ENCODE measurements around the gene TLCD3B. TPM values are rescaled to one million over a fixed set of nuclear protein-coding genes. Genes with fewer than 3 reads are reported as not detected.
A peak's percentile ranks its signal among the peaks of the same experiment; 100 is the strongest.

TLCD3B gene
- total and polyA plus RNA-seq, 2 experiments from 2014 or later, result 0.13 TPM; not detected in 1

DNA sequence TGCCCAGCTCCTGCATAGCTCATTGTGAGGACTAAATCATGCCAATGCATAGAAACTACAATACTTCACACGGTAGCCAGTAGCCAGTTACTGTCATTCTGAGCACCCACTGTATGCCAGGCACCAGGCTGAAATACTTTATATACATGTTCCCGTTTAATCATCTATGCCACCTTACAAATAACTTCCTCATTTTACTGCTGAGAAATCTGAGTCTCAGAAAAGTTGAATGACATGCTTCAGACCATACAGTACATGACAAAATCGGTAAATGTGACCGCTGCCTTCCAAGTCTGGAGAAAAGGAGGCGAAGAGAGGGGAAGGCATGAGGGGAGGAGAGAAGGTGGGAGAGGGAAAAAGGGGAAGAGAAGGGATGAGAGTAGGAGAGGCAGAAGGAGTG, 9.2 kb upstream of the TLCD3B start:
- H3K4me2 ChIP-seq (ENCODE audit: unreplicated experiment), result no peak overlapping the region
- H3K9ac ChIP-seq, result no peak overlapping the region
- H3K79me2 ChIP-seq (ENCODE audit: insufficient read depth), result no peaks in the 10 kb centered on the region
- H2AFZ ChIP-seq, result no peak overlapping the region
- no peaks in the 10 kb centered on the region for H3K36me3 ChIP-seq (ENCODE audit: low read depth)
- no peak for TF ChIP-seq EZH2phosphoT487 (IDR thresholded peaks at IDR 0.05; ENCODE audit: insufficient read depth, low read depth)
- no peak for TF ChIP-seq EZH2 (IDR thresholded peaks at IDR 0.05; ENCODE audit: insufficient read depth, poor library complexity, severe bottlenecking)
- no peaks in the 10 kb centered on the region for H3K9me3 ChIP-seq (ENCODE audit: low read depth)
- no peak overlapping the region for H3K4me3 ChIP-seq
- 58 to 59% methylated on average over 5 of the region's 5 CpGs for WGBS, 2 experiments (ENCODE audit: low coverage in 1 of 2, low lambda C conversion rate in 2 of 2, missing lambda C conversion rate in 2 of 2)
- H3K9me2 ChIP-seq (ENCODE audit: insufficient read depth), result no peaks in the 10 kb centered on the region
- H3K27me3 ChIP-seq (replicated peaks; ENCODE audit: insufficient read depth), result no peaks in the 10 kb centered on the region; the same call in 1 of the 2 replicates
- H3F3A ChIP-seq (ENCODE audit: insufficient read depth), result no peaks in the 10 kb centered on the region
- in situ Hi-C loops (cut with MboI), result no loop called here
- no peaks in the 10 kb centered on the region for H4K20me1 ChIP-seq (ENCODE audit: insufficient read depth)
- DNase-seq, result no peak
- H3K4me1 ChIP-seq (ENCODE audit: insufficient read depth), result no peaks in the 10 kb centered on the region
- H3K27ac ChIP-seq, result no peak overlapping the region

DNA sequence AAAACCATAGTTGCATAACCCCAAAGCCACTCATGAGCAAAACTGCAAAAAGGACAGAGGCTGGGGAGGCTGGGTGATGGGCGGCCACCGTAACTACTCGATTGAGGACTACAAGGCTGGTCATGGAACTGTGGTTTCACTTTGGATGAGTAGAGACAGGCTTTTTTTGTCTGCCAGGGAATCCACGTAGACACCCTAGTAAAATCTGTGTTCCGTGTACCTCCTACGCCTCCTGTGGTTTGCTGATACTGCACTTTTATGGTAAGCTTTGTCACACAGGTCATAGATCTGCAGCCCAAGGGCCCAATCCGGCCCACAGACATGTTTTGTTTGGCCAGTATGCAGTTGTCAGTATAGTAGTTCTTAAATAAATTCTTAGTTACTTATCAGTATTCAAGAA, 2.2 kb upstream of the TLCD3B start:
- Histone ChIP-seq H4K20me1 (ENCODE audit: insufficient read depth) (no peaks in the 10 kb centered on the region), H2AFZ (no peak overlapping the region), H3K9ac (no peak overlapping the region), H3K79me2 (ENCODE audit: insufficient read depth) (no peaks in the 10 kb centered on the region), H3K36me3 (ENCODE audit: low read depth) (no peaks in the 10 kb centered on the region), H3K4me3 (no peak overlapping the region), H3K4me1 (ENCODE audit: insufficient read depth) (no peaks in the 10 kb centered on the region), H3F3A (ENCODE audit: insufficient read depth) (no peaks in the 10 kb centered on the region), H3K27me3 (replicated peaks; ENCODE audit: insufficient read depth) (peaks cover 32% of the 10 kb centered on the region), H3K9me3 (ENCODE audit: low read depth) (no peaks in the 10 kb centered on the region), H3K4me2 (ENCODE audit: unreplicated experiment) (no peak overlapping the region), H3K9me2 (ENCODE audit: insufficient read depth) (no peaks in the 10 kb centered on the region), H3K27ac (no peak overlapping the region)
- no peak for DNase-seq
- in situ Hi-C loops (cut with MboI), result no loop called here
- TF ChIP-seq EZH2 (IDR thresholded peaks at IDR 0.05; ENCODE audit: insufficient read depth, poor library complexity, severe bottlenecking) (no peak), EZH2phosphoT487 (IDR thresholded peaks at IDR 0.05; ENCODE audit: insufficient read depth, low read depth) (no peak)
- 75 to 81% methylated on average over 7 of the region's 7 CpGs for WGBS, 2 experiments (ENCODE audit: low coverage in 1 of 2, low lambda C conversion rate in 2 of 2, missing lambda C conversion rate in 2 of 2)

DNA sequence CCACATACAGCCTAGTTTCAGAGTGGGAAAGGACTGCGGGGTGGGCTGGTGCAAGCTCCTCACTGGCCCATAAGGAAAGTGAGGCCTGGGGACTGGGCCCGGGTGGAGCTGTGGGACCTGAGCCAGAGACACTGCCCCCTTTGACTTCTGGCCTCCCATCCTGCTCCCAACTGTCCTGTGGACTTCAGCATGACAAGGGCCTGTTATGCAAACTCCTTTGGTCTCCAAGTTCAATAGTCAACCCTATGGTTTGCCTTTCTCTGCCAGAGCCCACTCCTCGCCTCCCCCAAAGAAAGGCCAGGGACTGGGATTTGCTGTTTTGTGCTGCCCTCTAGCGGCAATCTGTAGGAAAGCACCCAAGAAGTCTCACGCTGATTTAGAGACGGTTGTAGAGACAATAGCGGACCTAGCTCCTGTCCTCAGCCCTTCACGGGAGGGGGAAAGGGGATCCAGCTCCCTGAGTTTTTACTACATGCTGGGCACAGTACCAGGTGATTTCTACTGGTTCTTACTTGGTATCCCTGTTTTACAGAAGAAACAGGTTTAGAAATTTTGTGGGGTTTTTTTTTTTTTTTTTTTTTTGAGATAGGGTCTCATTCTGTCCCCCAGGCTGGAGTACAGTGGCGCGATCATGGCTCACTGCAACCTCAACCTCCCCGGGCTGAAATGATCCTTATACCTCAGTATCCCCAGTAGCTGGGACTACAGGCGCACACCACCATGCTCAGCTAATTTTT, 1.2 kb upstream of the TLCD3B start:
- H3K9ac ChIP-seq, result no peak overlapping the region
- H3K9me2 ChIP-seq (ENCODE audit: insufficient read depth), result no peaks in the 10 kb centered on the region
- no peaks in the 10 kb centered on the region for H3F3A ChIP-seq (ENCODE audit: insufficient read depth)
- H3K36me3 ChIP-seq (ENCODE audit: low read depth), result no peaks in the 10 kb centered on the region
- TF ChIP-seq EZH2 (IDR thresholded peaks at IDR 0.05; ENCODE audit: insufficient read depth, poor library complexity, severe bottlenecking) (no peak), EZH2phosphoT487 (IDR thresholded peaks at IDR 0.05; ENCODE audit: insufficient read depth, low read depth) (no peak)
- no peak overlapping the region for H3K4me2 ChIP-seq (ENCODE audit: unreplicated experiment)
- no peak overlapping the region for H2AFZ ChIP-seq
- no peak overlapping the region for H3K27ac ChIP-seq
- peaks cover 36% of the 10 kb centered on the region for H3K27me3 ChIP-seq (replicated peaks; ENCODE audit: insufficient read depth)
- 16 to 17% methylated on average over 12 of the region's 12 CpGs for WGBS, 2 experiments (ENCODE audit: low coverage in 1 of 2, low lambda C conversion rate in 2 of 2, missing lambda C conversion rate in 2 of 2)
- peak; percentile 65 for DNase-seq
- H3K4me3 ChIP-seq, result no peak overlapping the region
- no peaks in the 10 kb centered on the region for H3K79me2 ChIP-seq (ENCODE audit: insufficient read depth)
- no peaks in the 10 kb centered on the region for H3K9me3 ChIP-seq (ENCODE audit: low read depth)
- in situ Hi-C loops (cut with MboI), result no loop called here
- H4K20me1 ChIP-seq (ENCODE audit: insufficient read depth), result no peaks in the 10 kb centered on the region
- no peaks in the 10 kb centered on the region for H3K4me1 ChIP-seq (ENCODE audit: insufficient read depth)

DNA sequence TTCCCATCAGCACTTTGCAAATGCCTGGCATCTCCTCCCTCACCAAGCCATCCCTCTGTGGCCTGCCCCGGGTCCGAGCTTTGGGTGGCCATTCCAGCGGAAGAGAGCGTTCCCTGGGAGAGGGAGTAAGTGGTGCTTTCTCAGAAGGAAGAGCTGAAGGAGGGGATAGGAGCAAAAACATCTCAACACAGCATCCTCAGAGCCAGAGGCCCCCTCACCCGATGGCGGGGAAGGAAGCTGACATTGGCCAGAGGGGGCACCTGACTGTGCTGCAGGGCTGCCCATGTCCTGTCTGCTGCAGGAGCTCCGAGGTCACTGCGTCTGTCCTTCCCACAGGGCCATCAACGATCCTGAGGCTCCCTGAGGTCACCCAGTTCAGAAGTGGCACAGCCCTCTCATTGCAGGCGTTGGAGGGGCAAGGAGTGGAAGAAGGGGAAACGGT, 427 bp upstream of the TLCD3B start:
- H3K27me3 ChIP-seq (replicated peaks; ENCODE audit: insufficient read depth), result peaks cover 36% of the 10 kb centered on the region
- H3K9me2 ChIP-seq (ENCODE audit: insufficient read depth), result no peaks in the 10 kb centered on the region
- H3K79me2 ChIP-seq (ENCODE audit: insufficient read depth), result no peaks in the 10 kb centered on the region
- no peaks in the 10 kb centered on the region for H3K36me3 ChIP-seq (ENCODE audit: low read depth)
- no peaks in the 10 kb centered on the region for H4K20me1 ChIP-seq (ENCODE audit: insufficient read depth)
- no peaks in the 10 kb centered on the region for H3K4me1 ChIP-seq (ENCODE audit: insufficient read depth)
- WGBS, 2 experiments (ENCODE audit: low coverage in 1 of 2, low lambda C conversion rate in 2 of 2, missing lambda C conversion rate in 2 of 2), result 12 to 13% methylated on average over 11 of the region's 11 CpGs
- no peak overlapping the region for H3K4me2 ChIP-seq (ENCODE audit: unreplicated experiment)
- H3F3A ChIP-seq (ENCODE audit: insufficient read depth), result no peaks in the 10 kb centered on the region
- H3K27ac ChIP-seq, result no peak overlapping the region
- no peak overlapping the region for H3K9ac ChIP-seq
- no peak for DNase-seq
- in situ Hi-C loops (cut with MboI), result no loop called here
- H3K4me3 ChIP-seq, result no peak overlapping the region
- no peaks in the 10 kb centered on the region for H3K9me3 ChIP-seq (ENCODE audit: low read depth)
- no peak overlapping the region for H2AFZ ChIP-seq
- no peak for TF ChIP-seq EZH2 (IDR thresholded peaks at IDR 0.05; ENCODE audit: insufficient read depth, poor library complexity, severe bottlenecking)
- 0 out of 2 replicates have a peak, but pooled peaks have one; percentile 43 for TF ChIP-seq EZH2phosphoT487 (IDR thresholded peaks at IDR 0.05; ENCODE audit: insufficient read depth, low read depth)

Measured in GM23248 (cell line).